ENCODE data around the gene PPFIA1. TPM values are rescaled to one million over a fixed set of nuclear protein-coding genes. Genes with fewer than 3 reads are reported as not detected.

Gene PPFIA1
- total and polyA plus RNA-seq, 2 of the 13 experiments (the other 11 are each of a cell fraction or from before 2014, with no cell fraction given): 29.9 to 45.2 TPM

DNA sequence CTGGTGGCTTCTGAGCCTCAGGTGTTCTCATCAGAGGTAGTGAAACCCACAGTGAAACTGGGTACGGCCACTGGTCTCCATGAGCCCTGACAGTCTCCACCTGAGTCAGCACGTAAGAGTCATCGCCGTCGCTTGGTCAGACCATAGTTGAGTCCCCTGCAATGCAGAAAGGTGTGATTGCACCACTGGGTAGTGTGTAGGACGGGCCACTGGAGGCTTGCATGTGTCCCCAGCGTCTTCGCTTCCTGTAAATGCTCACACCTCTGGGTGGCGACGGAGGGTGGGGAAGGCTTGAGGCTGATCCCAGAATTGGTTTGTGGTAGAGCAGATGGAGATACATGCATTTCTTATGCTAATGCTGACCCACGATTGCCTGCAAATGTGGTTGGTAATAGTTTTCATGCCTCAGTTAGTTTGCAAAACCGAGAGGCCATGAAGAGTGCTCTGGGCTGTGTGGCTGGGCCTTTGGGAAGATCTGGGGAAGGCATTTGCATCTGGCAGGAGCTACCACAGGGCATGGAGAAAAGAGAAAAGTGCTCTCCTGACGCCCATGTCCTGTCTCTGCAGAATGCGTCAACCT, 154.4 kb downstream of the PPFIA1 start (continued):
- TF ChIP-seq ZNF549 (CRISPR knock-in tag; IDR thresholded peaks at IDR 0.05): no peak
- no peak for TF ChIP-seq ZNF761 (CRISPR knock-in tag; conservative IDR thresholded peaks at IDR 0.05)
- no peak for TF ChIP-seq ARHGAP35 (CRISPR knock-in tag; IDR thresholded peaks at IDR 0.05; ENCODE audit: borderline replicate concordance)

DNA sequence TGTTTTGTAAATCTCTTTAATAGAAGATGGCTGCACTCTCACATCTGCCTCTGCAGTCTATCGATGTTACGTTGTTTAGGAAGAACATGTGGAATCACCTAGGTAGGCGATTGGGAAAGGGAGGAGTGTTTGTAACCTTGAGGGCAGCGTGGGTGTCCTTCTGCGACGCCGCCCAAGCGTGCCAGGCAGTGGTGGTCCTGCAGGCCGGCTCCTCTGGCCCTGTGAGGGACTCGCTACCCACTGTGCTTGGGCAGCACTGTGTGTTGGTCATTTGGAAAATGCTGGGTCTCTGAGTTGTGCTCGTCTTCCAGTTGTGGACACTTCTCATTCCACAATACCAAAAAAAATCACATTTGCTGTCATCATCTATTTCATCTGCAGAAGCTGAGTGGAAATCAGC, 156.9 kb downstream of the PPFIA1 start:
- intact Hi-C loops (cut with micrococcal nuclease; ENCODE audit: unreplicated experiment) (no loop called here), in situ Hi-C loops (cut with HindIII; ENCODE audit: extremely low pct_ligation_motif_present, low pct_unique_long_range_greater_than_20kb) (no loop called here)
- TF ChIP-seq RORA (CRISPR knock-in tag; IDR thresholded peaks at IDR 0.05) (no peak), ZNF549 (CRISPR knock-in tag; IDR thresholded peaks at IDR 0.05) (no peak), KDM6A (CRISPR knock-in tag; IDR thresholded peaks at IDR 0.05; ENCODE audit: low read depth) (no peak), SAP130 (CRISPR knock-in tag; IDR thresholded peaks at IDR 0.05; ENCODE audit: low read depth) (no peak)
- TF ChIP-seq, protein P1, sequence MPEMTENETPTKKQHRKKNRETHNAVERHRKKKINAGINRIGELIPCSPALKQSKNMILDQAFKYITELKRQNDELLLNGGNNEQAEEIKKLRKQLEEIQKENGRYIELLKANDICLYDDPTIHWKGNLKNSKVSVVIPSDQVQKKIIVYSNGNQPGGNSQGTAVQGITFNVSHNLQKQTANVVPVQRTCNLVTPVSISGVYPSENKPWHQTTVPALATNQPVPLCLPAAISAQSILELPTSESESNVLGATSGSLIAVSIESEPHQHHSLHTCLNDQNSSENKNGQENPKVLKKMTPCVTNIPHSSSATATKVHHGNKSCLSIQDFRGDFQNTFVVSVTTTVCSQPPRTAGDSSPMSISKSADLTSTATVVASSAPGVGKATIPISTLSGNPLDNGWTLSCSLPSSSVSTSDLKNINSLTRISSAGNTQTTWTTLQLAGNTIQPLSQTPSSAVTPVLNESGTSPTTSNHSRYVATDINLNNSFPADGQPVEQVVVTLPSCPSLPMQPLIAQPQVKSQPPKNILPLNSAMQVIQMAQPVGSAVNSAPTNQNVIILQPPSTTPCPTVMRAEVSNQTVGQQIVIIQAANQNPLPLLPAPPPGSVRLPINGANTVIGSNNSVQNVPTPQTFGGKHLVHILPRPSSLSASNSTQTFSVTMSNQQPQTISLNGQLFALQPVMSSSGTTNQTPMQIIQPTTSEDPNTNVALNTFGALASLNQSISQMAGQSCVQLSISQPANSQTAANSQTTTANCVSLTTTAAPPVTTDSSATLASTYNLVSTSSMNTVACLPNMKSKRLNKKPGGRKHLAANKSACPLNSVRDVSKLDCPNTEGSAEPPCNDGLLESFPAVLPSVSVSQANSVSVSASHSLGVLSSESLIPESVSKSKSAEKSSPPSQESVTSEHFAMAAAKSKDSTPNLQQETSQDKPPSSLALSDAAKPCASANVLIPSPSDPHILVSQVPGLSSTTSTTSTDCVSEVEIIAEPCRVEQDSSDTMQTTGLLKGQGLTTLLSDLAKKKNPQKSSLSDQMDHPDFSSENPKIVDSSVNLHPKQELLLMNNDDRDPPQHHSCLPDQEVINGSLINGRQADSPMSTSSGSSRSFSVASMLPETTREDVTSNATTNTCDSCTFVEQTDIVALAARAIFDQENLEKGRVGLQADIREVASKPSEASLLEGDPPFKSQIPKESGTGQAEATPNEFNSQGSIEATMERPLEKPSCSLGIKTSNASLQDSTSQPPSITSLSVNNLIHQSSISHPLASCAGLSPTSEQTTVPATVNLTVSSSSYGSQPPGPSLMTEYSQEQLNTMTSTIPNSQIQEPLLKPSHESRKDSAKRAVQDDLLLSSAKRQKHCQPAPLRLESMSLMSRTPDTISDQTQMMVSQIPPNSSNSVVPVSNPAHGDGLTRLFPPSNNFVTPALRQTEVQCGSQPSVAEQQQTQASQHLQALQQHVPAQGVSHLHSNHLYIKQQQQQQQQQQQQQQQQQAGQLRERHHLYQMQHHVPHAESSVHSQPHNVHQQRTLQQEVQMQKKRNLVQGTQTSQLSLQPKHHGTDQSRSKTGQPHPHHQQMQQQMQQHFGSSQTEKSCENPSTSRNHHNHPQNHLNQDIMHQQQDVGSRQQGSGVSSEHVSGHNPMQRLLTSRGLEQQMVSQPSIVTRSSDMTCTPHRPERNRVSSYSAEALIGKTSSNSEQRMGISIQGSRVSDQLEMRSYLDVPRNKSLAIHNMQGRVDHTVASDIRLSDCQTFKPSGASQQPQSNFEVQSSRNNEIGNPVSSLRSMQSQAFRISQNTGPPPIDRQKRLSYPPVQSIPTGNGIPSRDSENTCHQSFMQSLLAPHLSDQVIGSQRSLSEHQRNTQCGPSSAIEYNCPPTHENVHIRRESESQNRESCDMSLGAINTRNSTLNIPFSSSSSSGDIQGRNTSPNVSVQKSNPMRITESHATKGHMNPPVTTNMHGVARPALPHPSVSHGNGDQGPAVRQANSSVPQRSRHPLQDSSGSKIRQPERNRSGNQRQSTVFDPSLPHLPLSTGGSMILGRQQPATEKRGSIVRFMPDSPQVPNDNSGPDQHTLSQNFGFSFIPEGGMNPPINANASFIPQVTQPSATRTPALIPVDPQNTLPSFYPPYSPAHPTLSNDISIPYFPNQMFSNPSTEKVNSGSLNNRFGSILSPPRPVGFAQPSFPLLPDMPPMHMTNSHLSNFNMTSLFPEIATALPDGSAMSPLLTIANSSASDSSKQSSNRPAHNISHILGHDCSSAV (CRISPR knock-in tag; IDR thresholded peaks at IDR 0.05; ENCODE audit: borderline replicate concordance): no peak
- TF ChIP-seq, protein P2, sequence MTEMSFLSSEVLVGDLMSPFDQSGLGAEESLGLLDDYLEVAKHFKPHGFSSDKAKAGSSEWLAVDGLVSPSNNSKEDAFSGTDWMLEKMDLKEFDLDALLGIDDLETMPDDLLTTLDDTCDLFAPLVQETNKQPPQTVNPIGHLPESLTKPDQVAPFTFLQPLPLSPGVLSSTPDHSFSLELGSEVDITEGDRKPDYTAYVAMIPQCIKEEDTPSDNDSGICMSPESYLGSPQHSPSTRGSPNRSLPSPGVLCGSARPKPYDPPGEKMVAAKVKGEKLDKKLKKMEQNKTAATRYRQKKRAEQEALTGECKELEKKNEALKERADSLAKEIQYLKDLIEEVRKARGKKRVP (CRISPR knock-in tag; IDR thresholded peaks at IDR 0.05): no peak
- H3K9me3 ChIP-seq (ENCODE audit: low read length): no peaks in the 10 kb centered on the region
- H3K36me3 ChIP-seq (replicated peaks in 1 of 2; ENCODE audit: control insufficient read depth in 1 of 2, insufficient read depth in 2 of 2, low read length in 2 of 2): peaks cover 53 to 81% of the 10 kb centered on the region in 2 experiments; a peak in 4 of 5 replicates
- 98% methylated on average over 10 of the region's 11 CpGs for WGBS (ENCODE audit: low lambda C conversion rate)
- DNase-seq (ENCODE audit: low spot score) (no peak), FAIRE-seq (no peak), ATAC-seq (no peak)
- H3K4me2 ChIP-seq (ENCODE audit: low read depth, low read length): no peak overlapping the region
- ChIA-PET CTCF (ENCODE audit: low intra/inter-chr PET ratio, low total read pairs) (no interaction called here), POLR2A (no interaction called here)
- no peaks in the 10 kb centered on the region; a peak in 1 of 5 replicates for H3K27me3 ChIP-seq (ENCODE audit: control insufficient read depth in 1 of 2, insufficient read depth in 2 of 2, low read length in 2 of 2)
- no peaks in the 10 kb centered on the region for H4K20me1 ChIP-seq (ENCODE audit: insufficient read depth, low read length)
- no peaks in the 10 kb centered on the region for H3K79me2 ChIP-seq (ENCODE audit: insufficient read depth, low read length)
- no peak overlapping the region for H3K27ac ChIP-seq (ENCODE audit: extremely low read length, insufficient read depth, low read length)
- BruUV-seq (replicated peaks): no TSS peak
- H3K4me1 ChIP-seq (ENCODE audit: insufficient read depth, low read length): no peaks in the 10 kb centered on the region
- no peak overlapping the region for H3K4me3 ChIP-seq (replicated peaks in 1 of 3; ENCODE audit: insufficient read depth in 1 of 3, low read depth in 2 of 3, low read length in 3 of 3)
- H2AFZ ChIP-seq (ENCODE audit: low read length): no peak overlapping the region
- no peak overlapping the region for H3K9ac ChIP-seq (ENCODE audit: insufficient read depth, low read depth, low read length)

Data from HepG2 (cell line).